Nephron (organoid): ENCODE results near the gene CCDC141.

Experiments used
- H3K27ac Mint-ChIP-seq, 3 experiments: 2 replicates each; pipeline ENCODE4 v1.8.0; 2020; ENCODE audit warnings: mixed read lengths in 3 of 3, mild to moderate bottlenecking in 2 of 3, moderate library complexity in 1 of 3
- H3K27me3 Mint-ChIP-seq: 2 replicates; pipeline ENCODE4 v1.8.0; 2021; ENCODE audit warnings: low read depth, mild to moderate bottlenecking, moderate library complexity, mixed read lengths
- H3K36me3 Mint-ChIP-seq: 2 replicates; pipeline ENCODE4 v1.8.0; 2020; ENCODE audit warnings: low read depth, mixed read lengths
- H3K4me1 Mint-ChIP-seq: 2 replicates; pipeline ENCODE4 v1.8.0; 2020; ENCODE audit warnings: mixed read lengths
- H3K4me3 Mint-ChIP-seq, 3 experiments: 2 replicates each; pipeline ENCODE4 v1.8.0; 2020; ENCODE audit warnings: mild to moderate bottlenecking in 3 of 3, mixed read lengths in 3 of 3, moderate library complexity in 2 of 3
- H3K9me3 Mint-ChIP-seq: 2 replicates; pipeline ENCODE4 v1.8.0; 2020; ENCODE audit warnings: mixed read lengths
- TF ChIP-seq, protein P1 (sequence below), 3 experiments: fragments of 200-600 bp; sonication (generic); IDR thresholded peaks; one replicate each; pipeline ENCODE4 v1.5.0; 2021; ENCODE audit warnings: antibody characterized with exemption in 3 of 3; ENCODE audit not compliant: unreplicated experiment in 3 of 3

Gene CCDC141

DNA sequence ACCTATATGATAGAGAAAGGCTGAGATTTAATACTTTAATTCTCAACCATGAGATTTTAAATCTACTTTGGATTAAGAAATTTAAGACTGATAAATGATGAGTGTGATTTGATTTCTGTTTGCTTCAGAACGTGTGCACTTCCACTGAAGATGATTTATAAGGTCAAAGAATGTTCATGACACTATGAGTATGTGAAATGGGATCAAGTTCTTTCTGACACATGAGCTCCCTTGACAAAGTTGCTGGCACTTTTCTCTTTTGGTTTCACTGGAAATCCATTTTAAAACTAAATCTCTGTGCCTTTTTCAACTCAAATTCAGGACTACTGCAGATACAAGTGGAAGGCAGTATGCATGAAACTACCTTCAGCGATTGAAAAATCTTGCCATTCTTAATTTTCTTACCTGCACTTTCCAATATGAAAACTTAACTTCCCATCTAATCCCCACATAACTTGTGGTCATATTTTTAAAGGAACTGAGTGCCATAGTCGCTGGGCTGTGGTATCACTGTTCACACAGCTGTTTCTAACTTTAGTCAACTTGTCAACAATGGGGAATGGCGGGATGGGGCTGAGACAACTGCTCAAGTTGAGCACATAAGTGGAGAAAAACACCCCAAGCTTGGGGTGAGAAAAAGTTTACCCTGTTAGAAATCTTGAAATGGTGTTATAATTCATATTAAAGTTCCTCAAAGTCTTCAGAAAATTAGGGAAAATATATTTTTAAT, 190.9 kb downstream of the CCDC141 start:
- TF ChIP-seq, protein P1, sequence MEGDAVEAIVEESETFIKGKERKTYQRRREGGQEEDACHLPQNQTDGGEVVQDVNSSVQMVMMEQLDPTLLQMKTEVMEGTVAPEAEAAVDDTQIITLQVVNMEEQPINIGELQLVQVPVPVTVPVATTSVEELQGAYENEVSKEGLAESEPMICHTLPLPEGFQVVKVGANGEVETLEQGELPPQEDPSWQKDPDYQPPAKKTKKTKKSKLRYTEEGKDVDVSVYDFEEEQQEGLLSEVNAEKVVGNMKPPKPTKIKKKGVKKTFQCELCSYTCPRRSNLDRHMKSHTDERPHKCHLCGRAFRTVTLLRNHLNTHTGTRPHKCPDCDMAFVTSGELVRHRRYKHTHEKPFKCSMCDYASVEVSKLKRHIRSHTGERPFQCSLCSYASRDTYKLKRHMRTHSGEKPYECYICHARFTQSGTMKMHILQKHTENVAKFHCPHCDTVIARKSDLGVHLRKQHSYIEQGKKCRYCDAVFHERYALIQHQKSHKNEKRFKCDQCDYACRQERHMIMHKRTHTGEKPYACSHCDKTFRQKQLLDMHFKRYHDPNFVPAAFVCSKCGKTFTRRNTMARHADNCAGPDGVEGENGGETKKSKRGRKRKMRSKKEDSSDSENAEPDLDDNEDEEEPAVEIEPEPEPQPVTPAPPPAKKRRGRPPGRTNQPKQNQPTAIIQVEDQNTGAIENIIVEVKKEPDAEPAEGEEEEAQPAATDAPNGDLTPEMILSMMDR (IDR thresholded peaks at IDR 0.05; ENCODE audit: unreplicated experiment in 3 of 3) = no peak
- Mint-ChIP-seq H3K36me3 (no peaks in the 10 kb centered on the region), H3K9me3 (no peaks in the 10 kb centered on the region), H3K4me1 (peaks cover 49% of the 10 kb centered on the region), H3K27ac (peak overlapping the region in 2 of 3 experiments; percentile 8 to 60), H3K27me3 (no peaks in the 10 kb centered on the region), H3K4me3 (peak overlapping the region in 1 of 3 experiments; percentile 14)

DNA sequence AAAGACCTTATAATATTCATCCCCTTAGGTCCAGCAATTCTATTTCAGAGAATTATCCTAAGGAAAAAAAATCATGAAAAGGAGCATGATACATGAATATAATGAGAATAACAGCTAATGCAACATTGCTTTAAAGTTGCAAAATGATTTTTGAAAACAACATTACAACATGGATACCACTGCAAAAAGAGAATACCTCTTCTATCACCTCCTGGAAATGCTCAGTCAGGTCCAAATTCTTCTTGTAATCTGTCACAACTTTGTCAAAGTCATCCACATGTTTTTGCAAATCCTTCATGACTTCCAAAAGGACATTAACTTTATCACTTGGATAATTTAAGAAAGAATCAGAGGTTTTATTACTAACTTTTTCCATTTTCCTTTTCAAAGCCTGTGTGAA, 194.8 kb downstream of the CCDC141 start:
- Mint-ChIP-seq H3K9me3 (no peaks in the 10 kb centered on the region), H3K36me3 (no peaks in the 10 kb centered on the region), H3K27ac (no peak overlapping the region), H3K4me1 (peaks cover 49% of the 10 kb centered on the region), H3K4me3 (no peak overlapping the region), H3K27me3 (peaks cover 15% of the 10 kb centered on the region)
- TF ChIP-seq, protein P1 (IDR thresholded peaks at IDR 0.05; ENCODE audit: unreplicated experiment in 3 of 3) = no peak

GRCh38 chr2:178848335-178848734, 201.6 kb downstream of the CCDC141 start:
- TF ChIP-seq, protein P1 (IDR thresholded peaks at IDR 0.05; ENCODE audit: unreplicated experiment in 3 of 3) = no peak
- Mint-ChIP-seq H3K9me3 (peaks cover 7% of the 10 kb centered on the region), H3K27ac (no peak overlapping the region), H3K4me3 (no peak overlapping the region), H3K27me3 (peaks cover 14% of the 10 kb centered on the region), H3K4me1 (peaks cover 40% of the 10 kb centered on the region), H3K36me3 (peaks cover 8% of the 10 kb centered on the region)

DNA sequence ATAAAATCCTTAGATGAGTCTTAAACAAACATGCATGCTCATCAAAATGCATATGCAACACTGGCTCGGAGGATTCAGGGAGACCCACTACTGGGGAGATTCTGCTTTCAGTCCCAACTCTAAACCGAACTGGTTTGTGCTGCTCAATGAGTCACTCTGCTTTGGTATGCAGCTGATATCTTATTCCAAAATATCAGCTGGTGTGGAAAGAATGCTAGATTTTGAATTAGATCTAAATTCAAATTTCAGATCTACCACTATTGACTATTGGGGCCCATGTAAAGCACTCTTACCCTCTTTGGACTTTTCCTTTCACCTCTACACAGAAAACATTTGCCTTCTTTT, 203.5 kb downstream of the CCDC141 start:
- Mint-ChIP-seq H3K27ac (peak overlapping the region in 1 of 3 experiments; percentile 84), H3K9me3 (peaks cover 7% of the 10 kb centered on the region), H3K4me3 (no peak overlapping the region), H3K27me3 (peaks cover 6% of the 10 kb centered on the region), H3K4me1 (peaks cover 24% of the 10 kb centered on the region), H3K36me3 (peaks cover 8% of the 10 kb centered on the region)
- TF ChIP-seq, protein P1 (IDR thresholded peaks at IDR 0.05; ENCODE audit: unreplicated experiment in 3 of 3) = no peak

DNA sequence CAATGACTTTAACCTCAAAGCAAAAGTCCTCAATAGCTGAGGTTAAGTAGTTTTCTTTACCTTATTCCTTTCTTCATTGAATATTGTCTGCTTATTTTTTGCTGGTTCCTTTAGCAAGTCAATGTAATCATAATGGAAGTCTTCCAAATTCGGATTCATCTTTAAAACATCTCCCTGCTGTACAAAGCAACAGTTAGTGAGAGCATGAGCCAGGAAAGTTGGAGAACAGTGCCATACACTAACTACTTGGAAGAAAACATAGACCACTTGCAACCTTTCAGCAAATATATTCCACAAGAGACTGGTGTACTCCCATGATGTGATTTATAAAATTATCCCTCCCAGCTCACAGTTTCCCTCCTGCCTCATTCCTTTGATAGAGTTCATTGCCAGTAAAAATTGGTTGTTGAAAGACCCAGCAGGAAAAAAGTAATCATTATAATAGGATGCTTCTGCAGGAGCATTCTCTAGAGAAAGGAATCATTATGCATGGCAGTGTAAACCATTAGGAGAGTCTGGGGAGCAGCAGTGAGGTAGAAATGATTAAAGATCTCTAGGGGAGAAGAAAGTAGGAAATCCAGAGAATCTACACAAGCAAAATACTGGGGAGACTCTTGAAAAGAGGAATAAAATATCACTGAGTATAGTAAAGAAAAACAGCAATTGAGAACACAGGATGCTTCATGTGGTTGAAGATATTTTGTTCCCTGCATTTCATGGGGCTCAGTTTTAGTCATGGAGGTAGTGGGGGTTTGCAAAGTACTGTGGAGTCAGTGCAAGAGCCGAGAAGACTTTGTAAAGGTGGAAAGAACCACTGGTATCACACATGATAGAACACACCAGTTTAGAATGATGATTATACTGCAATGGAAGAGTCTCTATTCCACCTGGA, 204.1 kb downstream of the CCDC141 start:
- Mint-ChIP-seq H3K27me3 (peaks cover 6% of the 10 kb centered on the region), H3K4me1 (peaks cover 24% of the 10 kb centered on the region), H3K9me3 (peaks cover 7% of the 10 kb centered on the region), H3K4me3 (no peak overlapping the region), H3K27ac (peak overlapping the region in 2 of 3 experiments; percentile 24 to 84), H3K36me3 (peaks cover 8% of the 10 kb centered on the region)
- TF ChIP-seq, protein P1 (IDR thresholded peaks at IDR 0.05; ENCODE audit: unreplicated experiment in 3 of 3) = no peak
